T-helper 1 cell (primary cell): Measurements from ENCODE around the gene DNASE2.

ENCODE experiments used
- DNase-seq, 5 donors: peaks; one replicate each; pipeline ENCODE4 v3.0.0-alpha.2; 2012 to 2020

DNASE2 gene

GRCh38 chr19:12885749-12886650 lies 4.8 kb upstream of the DNASE2 start:
- no peak for DNase-seq

DNA sequence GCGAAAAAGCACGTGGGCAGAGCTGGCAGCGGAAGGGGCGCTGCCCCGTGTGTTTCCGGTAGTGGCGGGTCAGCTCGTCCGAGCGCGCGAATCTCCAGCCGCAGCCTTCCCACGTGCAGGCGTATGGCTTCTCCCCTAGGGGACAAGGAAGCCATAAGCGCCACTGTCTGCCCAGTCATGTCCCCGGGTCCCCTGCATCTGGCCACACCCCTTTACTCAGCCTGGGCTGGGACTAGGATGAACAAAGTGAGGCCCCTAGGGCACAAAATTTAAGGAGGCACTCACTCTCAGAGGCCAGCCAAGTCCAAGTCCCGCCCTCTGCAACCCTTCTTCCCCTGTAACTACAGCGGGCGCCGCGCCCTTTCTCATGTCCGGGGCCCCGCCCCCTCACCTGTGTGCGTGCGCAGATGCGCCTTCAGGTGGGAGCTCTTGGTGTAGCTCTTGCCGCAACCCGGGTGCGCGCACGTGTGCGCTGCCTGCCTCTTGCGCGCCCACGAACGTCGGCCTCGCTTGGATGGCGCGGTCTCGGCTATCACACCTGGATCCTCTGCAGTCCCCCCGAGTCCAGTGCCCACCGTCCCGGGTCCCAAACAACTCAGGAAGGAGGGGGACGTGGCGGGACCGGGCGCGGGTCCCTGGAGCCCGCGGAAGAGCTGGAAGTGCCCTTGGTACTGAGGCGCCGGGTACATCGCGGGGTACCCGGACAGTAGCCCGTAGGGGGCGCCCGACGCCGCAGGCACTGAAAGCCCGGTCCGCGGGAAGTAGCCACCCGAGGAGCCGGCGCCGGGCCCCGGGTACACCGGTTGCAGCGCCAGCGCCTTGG lies 3.9 kb upstream of the DNASE2 start:
- DNase-seq: peak; percentile 75 to 92 (median 83)

DNA sequence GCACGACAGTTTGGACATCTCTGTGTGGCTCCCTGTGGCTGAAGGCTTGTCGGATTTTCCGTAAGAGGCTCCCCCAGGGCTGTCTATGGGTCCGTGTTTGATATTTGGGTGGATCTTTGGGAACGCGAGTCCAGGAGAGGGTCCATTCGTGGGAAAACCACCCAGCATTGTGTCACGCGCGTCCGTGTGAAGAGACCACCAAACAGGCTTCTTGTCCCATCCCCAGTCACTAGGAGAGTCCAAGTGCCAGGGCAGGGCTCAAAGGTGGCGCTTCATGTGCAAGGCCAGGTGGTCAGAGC lies 3.3 kb upstream of the DNASE2 start:
- DNase-seq: no peak

- no peak for DNase-seq
These were observed 3.0 kb upstream of the DNASE2 start for GRCh38 chr19:12884202-12884601.

DNA sequence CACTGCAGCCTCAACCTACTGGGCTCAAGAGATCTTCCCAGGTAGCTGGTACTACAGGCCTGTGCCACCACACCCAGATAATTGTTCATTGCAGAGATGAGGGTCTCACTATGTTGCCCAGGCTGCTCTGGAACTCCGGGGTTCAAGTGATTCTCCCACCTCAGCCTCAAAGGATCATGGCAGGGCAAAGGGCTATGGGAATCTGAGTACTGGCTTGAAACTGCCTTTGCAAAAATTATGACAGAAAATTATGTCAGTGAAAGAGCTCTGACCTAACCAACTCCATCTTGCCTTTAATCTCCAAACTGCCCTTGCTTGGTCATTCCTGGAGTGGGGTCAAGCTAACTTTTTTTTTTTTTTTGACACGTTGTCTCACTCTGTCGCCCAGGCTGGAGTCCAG lies 1.3 kb upstream of the DNASE2 start:
- no peak for DNase-seq

GRCh38 chr19:12880551-12881171 lies 588 bp downstream of the DNASE2 start:
- no peak for DNase-seq

DNA sequence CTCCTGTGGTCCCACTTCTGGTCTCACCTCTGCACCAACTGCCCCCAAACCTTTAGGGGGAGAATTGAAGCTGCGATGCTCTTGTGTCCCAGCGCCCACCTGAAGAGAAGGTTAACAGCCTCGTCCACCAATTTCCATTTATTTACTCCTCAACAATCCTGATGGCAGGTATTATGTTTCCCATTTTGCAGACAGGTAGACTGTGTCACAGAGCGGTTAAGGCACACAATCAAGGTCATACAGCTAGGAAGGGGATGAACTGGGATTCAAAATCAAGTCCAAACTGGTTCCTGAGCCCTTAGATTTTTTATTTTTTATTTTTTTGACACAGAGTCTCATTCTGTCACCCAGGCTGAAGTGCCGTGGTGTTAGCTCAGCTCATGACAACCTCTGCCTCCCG lies 6.2 kb downstream of the DNASE2 start:
- no peak for DNase-seq

DNA sequence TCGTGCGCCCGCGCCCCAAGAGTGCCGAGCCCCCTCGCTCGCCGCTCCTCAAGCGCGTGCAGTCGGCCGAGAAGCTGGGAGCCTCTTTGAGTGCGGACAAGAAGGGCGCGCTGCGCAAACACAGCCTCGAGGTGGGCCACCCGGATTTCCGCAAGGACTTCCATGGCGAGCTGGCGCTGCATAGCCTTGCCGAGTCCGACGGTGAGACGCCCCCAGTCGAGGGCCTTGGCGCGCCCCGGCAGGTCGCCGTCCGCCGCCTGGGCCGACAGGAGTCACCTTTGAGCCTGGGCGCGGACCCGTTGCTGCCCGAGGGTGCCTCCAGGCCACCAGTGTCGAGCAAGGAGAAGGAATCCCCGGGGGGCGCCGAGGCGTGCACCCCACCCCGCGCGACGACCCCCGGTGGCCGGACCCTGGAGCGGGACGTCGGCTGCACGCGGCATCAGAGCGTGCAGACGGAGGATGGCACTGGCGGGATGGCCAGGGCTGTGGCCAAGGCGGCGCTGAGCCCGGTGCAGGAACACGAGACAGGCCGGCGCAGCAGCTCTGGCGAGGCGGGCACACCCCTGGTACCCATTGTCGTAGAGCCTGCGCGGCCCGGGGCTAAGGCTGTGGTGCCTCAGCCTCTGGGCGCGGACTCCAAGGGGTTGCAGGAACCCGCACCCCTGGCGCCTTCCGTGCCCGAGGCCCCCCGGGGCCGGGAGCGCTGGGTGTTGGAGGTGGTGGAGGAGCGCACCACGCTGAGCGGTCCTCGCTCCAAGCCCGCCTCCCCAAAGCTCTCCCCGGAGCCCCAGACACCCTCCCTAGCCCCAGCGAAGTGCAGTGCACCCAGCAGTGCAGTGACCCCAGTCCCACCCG lies 7.1 kb downstream of the DNASE2 start:
- DNase-seq: no peak

DNA sequence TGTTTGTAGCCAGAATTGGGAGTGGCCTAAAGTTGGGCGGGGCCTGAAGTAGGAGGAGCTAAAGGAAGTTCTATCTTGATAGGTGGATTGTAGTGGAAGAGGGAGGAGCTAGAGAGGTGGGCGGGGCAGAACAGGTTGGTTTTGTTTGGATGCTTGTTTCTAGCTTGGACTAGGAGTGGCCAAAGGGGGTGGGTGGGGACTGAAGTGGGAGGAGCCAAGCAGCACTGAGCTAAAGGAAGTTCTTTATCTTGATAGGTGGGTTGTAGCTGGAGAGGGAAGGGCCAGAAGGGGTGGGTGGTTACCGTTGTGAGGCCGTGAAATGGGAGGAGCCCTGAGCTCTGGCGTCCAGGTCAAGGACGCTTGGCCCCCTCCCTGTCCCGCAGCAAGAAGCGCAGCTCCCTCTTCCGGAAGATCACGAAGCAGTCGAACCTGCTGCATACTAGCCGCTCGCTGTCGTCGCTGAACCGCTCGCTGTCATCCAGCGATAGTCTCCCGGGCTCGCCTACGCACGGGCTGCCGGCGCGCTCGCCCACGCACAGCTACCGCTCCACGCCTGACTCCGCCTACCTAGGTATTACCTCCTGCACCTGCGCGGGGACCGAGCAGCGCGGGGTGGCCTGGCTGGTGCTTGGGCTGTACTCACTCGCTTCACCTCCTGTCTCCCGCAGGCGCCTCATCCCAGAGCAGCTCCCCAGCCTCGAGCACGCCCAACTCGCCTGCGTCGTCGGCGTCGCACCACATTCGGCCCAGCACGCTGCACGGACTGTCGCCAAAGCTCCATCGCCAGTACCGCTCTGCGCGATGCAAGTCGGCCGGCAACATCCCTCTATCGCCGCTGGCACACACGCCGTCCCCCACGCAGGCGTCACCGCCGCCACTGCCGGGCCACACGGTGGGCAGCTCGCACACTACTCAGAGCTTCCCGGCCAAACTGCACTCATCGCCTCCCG lies 8.0 kb downstream of the DNASE2 start:
- DNase-seq: peak; percentile 36 to 64 (median 54)

- no peak for DNase-seq
These were observed 9.0 kb downstream of the DNASE2 start for GRCh38 chr19:12872255-12872654.

DNA sequence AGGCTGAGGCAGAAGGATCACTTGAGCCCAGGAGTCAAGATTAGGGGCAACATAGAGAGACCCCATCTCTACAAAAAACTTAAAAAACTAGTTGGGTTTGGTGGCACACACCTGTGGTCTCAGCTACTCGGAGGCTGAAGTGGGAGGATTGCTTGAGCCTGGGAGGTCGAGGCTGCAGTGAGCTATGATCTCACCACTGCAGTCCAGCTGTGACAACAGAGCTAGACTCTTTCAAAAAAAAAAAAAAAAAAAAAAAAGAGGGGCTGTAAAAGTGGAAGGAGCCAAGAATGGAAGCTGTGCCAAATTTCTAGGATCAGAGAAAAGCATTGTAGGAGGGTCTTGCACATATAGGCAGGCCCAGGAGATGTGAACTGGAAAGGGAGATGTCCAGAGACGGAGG lies 9.6 kb downstream of the DNASE2 start:
- no peak for DNase-seq

DNA sequence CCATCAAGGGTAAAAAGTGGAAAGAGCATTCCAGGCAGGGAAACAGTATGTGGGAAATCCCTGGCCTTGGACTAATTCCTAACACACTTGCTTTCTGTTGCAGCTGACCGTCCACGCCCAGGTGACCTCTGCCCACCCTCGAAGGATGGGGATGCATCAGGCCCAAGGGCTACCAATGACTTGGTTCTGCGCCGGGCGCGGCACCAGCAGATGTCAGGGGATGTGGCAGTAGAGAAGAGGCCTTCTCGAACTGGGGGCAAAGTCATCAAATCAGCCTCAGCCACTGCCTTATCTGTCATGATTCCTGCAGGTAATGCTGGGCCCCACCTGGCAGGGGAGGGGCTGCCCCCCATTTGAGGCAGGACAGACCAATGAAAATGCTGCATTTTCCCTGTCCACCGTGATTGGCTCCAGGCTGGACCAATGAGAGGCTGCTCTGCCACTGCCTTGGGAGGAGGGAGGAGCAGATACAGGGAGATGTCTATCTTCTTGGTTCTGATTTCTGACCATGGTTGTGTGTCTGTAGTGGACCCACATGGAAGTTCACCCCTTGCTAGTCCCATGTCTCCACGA lies 12.6 kb downstream of the DNASE2 start:
- no peak for DNase-seq

GRCh38 chr19:12867120-12868099 lies 13.8 kb downstream of the DNASE2 start:
- DNase-seq: peak; percentile 35 to 74 (median 52)

GRCh38 chr19:12866416-12867119 lies 14.7 kb downstream of the DNASE2 start:
- DNase-seq: no peak

DNA sequence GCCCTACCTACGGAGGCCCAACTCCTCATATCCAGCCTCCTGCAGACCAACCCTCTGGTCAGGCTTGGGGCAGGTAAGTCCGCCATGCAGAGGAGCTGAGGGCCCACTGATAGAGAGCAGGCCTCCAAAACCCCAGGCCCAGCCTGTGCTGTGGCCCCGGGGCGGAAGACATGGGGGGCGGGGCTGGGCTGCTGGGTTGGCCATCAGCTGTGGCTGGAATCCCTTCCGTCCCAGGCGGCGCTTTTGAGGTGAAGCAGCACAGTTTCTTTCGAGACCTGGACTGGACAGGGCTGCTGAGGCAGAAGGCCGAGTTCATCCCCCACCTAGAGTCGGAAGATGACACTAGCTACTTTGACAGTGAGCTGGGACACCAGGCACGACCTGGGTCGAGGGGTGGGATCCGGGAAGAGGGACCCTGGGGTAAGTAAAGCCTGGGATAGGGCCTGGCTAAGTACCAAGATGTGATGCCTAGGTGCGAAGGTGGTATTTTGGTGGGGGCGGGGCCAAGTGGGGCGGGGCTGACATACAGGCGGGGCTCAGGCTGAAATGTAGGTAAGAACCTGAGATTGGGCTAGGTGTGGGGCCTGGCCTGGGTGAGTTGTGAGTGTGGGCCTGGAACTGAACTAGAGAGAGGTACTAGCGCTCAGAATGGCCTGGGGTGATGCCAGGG lies 15.4 kb downstream of the DNASE2 start:
- DNase-seq: no peak

- no peak for DNase-seq
These were observed 16.2 kb downstream of the DNASE2 start for GRCh38 chr19:12864721-12865715.

DNA sequence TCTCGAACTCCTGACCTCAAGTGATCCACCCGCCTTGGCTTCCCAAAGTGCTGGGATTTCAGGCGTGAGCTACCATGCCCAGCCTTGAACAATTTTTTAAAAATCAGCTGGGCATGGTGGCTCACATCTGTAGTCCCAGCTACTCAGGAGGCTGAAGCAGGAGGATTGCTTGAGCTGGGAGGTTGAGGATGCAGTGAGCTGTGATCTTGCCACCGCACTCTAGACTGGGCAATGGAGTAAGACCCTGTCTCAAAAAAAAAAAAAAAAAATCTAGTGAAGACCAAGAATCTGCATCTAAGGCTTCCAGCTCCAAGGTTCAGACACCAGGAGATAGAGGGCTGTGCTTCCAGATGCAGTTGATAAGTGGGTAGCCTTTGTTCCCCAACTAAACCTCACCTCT lies 17.1 kb downstream of the DNASE2 start:
- no peak for DNase-seq
